HCT116 (cell line): Measurements from ENCODE around the gene BCAR1. TPM values are rescaled to one million over a fixed set of nuclear protein-coding genes. Genes with fewer than 3 reads are reported as not detected.

Experiments used
- ATAC-seq: fragments of 200-7000 bp; cut with Tn5 transposase; 2 replicates; pipeline ENCODE4 v1.9.1; 2020; ENCODE audit warnings: mild to moderate bottlenecking, moderate library complexity
- BruUV-seq: library from RNA; stranded (reverse); fragments of 400-500 nt; replicated peaks from 2 replicates; lab custom pipeline; 2021; lab: Mats Ljungman, UMichigan
- CTCF ChIA-PET: fragments of 300-600 bp; sonication (Branson Sonifier 250); formaldehyde crosslinking; loops from one replicate; lab custom pipeline; 2021; ENCODE audit warnings: antibody characterized with exemption; lab: Charles Lee
- POLR2A ChIA-PET: fragments of 300-600, 350-600 bp; sonication (Branson Sonifier 250); formaldehyde crosslinking; loops from one replicate; lab custom pipeline; 2021; ENCODE audit warnings: antibody characterized with exemption; lab: Charles Lee
- RAD21 ChIA-PET, 2 experiments: fragments of 300-600 bp; sonication (Branson Sonifier 250); formaldehyde crosslinking; loops; one replicate each; lab custom pipeline; 2023; ENCODE audit warnings: low total read pairs in 2 of 2; ENCODE audit not compliant: uncharacterized antibody in 2 of 2, unreplicated experiment in 2 of 2, low non-redundant PET in 1 of 2; lab: Charles Lee
- DNase-seq: peaks from one replicate; pipeline ENCODE4 v3.0.0-alpha.2; 2010; ENCODE audit warnings: low read depth, low spot score
- H2AFZ ChIP-seq: fragments of 200-600 bp; shearing (Covaris generic), sonication (generic); 2 replicates; pipeline ENCODE4 v1.6.1; 2017; ENCODE audit warnings: low read depth, mixed run types, mixed read lengths, antibody characterized with exemption, low read length; ENCODE audit not compliant: poor library complexity, severe bottlenecking
- H3K27ac ChIP-seq: 2 replicates; pipeline ENCODE4 v1.5.1; 2012; ENCODE audit warnings: low read depth, low read length
- H3K27me3 ChIP-seq: fragments of 200-600 bp; sonication (generic); 2 replicates; pipeline ENCODE4 v1.6.1; 2016; ENCODE audit warnings: mixed run types, low read length, mixed read lengths; ENCODE audit not compliant: insufficient read depth
- H3K36me3 ChIP-seq, 2 experiments: fragments of 200-500 bp in 1 of 2; fragments of 200-600 bp in 1 of 2; sonication (Bioruptor generic) in 1 of 2; sonication (generic) in 1 of 2; 2 replicates each; pipeline versions ENCODE4 v1.5.1 to v1.6.1; 2014 to 2016; ENCODE audit warnings: low read length in 2 of 2, inconsistent platforms in 1 of 2, mixed read lengths in 1 of 2, mixed run types in 1 of 2; ENCODE audit not compliant: insufficient read depth in 2 of 2, control insufficient read depth in 1 of 2
- H3K4me1 ChIP-seq, 2 experiments: fragments of 200-600 bp in 1 of 2; sonication (generic) in 1 of 2; 2 replicates each; pipeline versions ENCODE4 v1.5.1 to v1.6.1; 2012 to 2017; ENCODE audit warnings: low read length in 2 of 2, inconsistent platforms in 1 of 2, mild to moderate bottlenecking in 1 of 2, mixed read lengths in 1 of 2, mixed run types in 1 of 2, moderate library complexity in 1 of 2; ENCODE audit not compliant: insufficient read depth in 2 of 2, control insufficient read depth in 1 of 2
- H3K4me2 ChIP-seq: fragments of 200-600 bp; sonication (generic); 2 replicates; pipeline ENCODE4 v1.6.1; 2017; ENCODE audit warnings: mixed run types, low read length, mixed read lengths
- H3K4me3 ChIP-seq, 2 experiments: fragments of 200-600 bp in 1 of 2; sonication (generic) in 1 of 2; replicated peaks in 1 of 2; 2 replicates each; pipeline ENCODE4 v1.5.1; 2011 to 2016; ENCODE audit warnings: low read length in 2 of 2, control low read depth in 1 of 2, low read depth in 1 of 2, mild to moderate bottlenecking in 1 of 2, mixed read lengths in 1 of 2, mixed run types in 1 of 2
- H3K79me2 ChIP-seq: fragments of 200-600 bp; sonication (generic); 2 replicates; pipeline ENCODE4 v1.6.1; 2017; ENCODE audit warnings: mild to moderate bottlenecking, mixed run types, low read length, moderate library complexity, mixed read lengths; ENCODE audit not compliant: insufficient read depth
- H3K9ac ChIP-seq: fragments of 200-600 bp; sonication (generic); 2 replicates; pipeline ENCODE4 v1.6.1; 2016; ENCODE audit warnings: low read length, mixed read lengths
- H3K9me2 ChIP-seq: fragments of 200-600 bp; sonication (generic), shearing (Covaris generic); 2 replicates; pipeline ENCODE4 v1.6.1; 2017; ENCODE audit warnings: mixed run types, mild to moderate bottlenecking, moderate library complexity; ENCODE audit not compliant: insufficient read depth
- H3K9me3 ChIP-seq, 2 experiments: fragments of 200-500 bp in 1 of 2; fragments of 200-600 bp in 1 of 2; sonication (Bioruptor generic) in 1 of 2; sonication (generic) in 1 of 2; 2 replicates each; pipeline ENCODE4 v1.6.1; 2014 to 2017; ENCODE audit warnings: low read length in 2 of 2, mixed read lengths in 2 of 2, inconsistent platforms in 1 of 2, low read depth in 1 of 2, mild to moderate bottlenecking in 1 of 2, mixed run types in 1 of 2, moderate library complexity in 1 of 2; ENCODE audit not compliant: control insufficient read depth in 1 of 2, insufficient read depth in 1 of 2
- H4K20me1 ChIP-seq: fragments of 200-600 bp; sonication (generic), shearing (Covaris generic); 2 replicates; pipeline ENCODE4 v1.6.1; 2017; ENCODE audit warnings: mixed run types, mild to moderate bottlenecking, moderate library complexity; ENCODE audit not compliant: insufficient read depth
- ATF3 ChIP-seq: IDR thresholded peaks from 2 replicates; pipeline ENCODE4 v1.6.1; 2012
- CBX3 ChIP-seq: IDR thresholded peaks from 2 replicates; pipeline ENCODE4 v1.6.1; 2012; ENCODE audit warnings: low read depth
- CEBPB ChIP-seq: IDR thresholded peaks from 2 replicates; pipeline ENCODE4 v1.6.1; 2012; ENCODE audit warnings: low read depth
- EZH2 ChIP-seq: fragments of 200-600 bp; sonication (generic); IDR thresholded peaks from 2 replicates; pipeline ENCODE4 v1.6.1; 2017; ENCODE audit warnings: antibody characterized with exemption, mixed run types
- EZH2phosphoT487 ChIP-seq: fragments of 200-600 bp; IDR thresholded peaks from 2 replicates; pipeline ENCODE4 v1.6.1; 2018; ENCODE audit warnings: antibody characterized with exemption, borderline replicate concordance
- FOSL1 ChIP-seq: IDR thresholded peaks from 2 replicates; pipeline ENCODE4 v1.6.1; 2012; ENCODE audit warnings: low read depth
- JUND ChIP-seq: IDR thresholded peaks from 2 replicates; pipeline ENCODE4 v1.6.1; 2012
- MAX ChIP-seq: IDR thresholded peaks from 2 replicates; pipeline ENCODE4 v1.6.1; 2012
- POLR2A ChIP-seq: IDR thresholded peaks from 2 replicates; pipeline ENCODE4 v1.7.0; 2011; ENCODE audit warnings: borderline replicate concordance; ENCODE audit not compliant: insufficient read depth, insufficient read length; ENCODE audit errors: extremely low read depth
- POLR2AphosphoS5 ChIP-seq: IDR thresholded peaks from 2 replicates; pipeline ENCODE4 v1.6.1; 2011; ENCODE audit warnings: mild to moderate bottlenecking, low read depth, low read length, moderate library complexity
- RAD21 ChIP-seq: IDR thresholded peaks from 2 replicates; pipeline ENCODE4 v1.6.1; 2012; ENCODE audit warnings: low read depth, mild to moderate bottlenecking
- REST ChIP-seq: IDR thresholded peaks from 2 replicates; pipeline ENCODE4 v1.6.1; 2012; ENCODE audit warnings: low read depth
- SIN3A ChIP-seq: IDR thresholded peaks from 2 replicates; pipeline ENCODE4 v1.6.1; 2012; ENCODE audit warnings: low read depth
- SP1 ChIP-seq: IDR thresholded peaks from 2 replicates; pipeline ENCODE4 v1.6.1; 2012; ENCODE audit warnings: low read depth
- SRF ChIP-seq: IDR thresholded peaks from 2 replicates; pipeline ENCODE4 v1.6.1; 2012; ENCODE audit warnings: low read depth
- TCF7L2 ChIP-seq: IDR thresholded peaks from 2 replicates; pipeline ENCODE4 v1.7.0; 2011; ENCODE audit warnings: borderline replicate concordance, inconsistent platforms; ENCODE audit not compliant: insufficient read depth, insufficient read length; ENCODE audit errors: extremely low read depth
- YY1 ChIP-seq: IDR thresholded peaks from 2 replicates; pipeline ENCODE4 v1.6.1; 2011; ENCODE audit warnings: low read length, low read depth, moderate library complexity, mild to moderate bottlenecking; ENCODE audit not compliant: insufficient replicate concordance; ENCODE audit errors: extremely low read depth
- ZFX ChIP-seq: fragments of 450-650 bp; IDR thresholded peaks from 2 replicates; pipeline ENCODE4 v1.6.1; 2017
- ZNF274 ChIP-seq: fragments of 200-500 bp; sonication (Bioruptor generic); IDR thresholded peaks from 2 replicates; pipeline ENCODE4 v1.6.1; 2014; ENCODE audit warnings: mild to moderate bottlenecking, low read depth, low read length, inconsistent platforms
- intact Hi-C: fragments of 100-400 bp; cut with micrococcal nuclease; formaldehyde crosslinking; loops from 2 replicates; pipeline ENCODE4 v1.10.0; 2022
- total RNA-seq: library from RNA; stranded (reverse); gene quantifications from one replicate; pipeline ENCODE4 v1.2.1, GENCODE V29; 2021; ENCODE audit not compliant: unreplicated experiment

Gene BCAR1
- total RNA-seq, 1 experiment from 2014 or later, result 49.6 TPM

- POLR2A ChIA-PET, result no interaction called here
- DNase-seq (no peak), ATAC-seq (no peak)
- Histone ChIP-seq H3K4me3 (no peak overlapping the region), H2AFZ (no peak overlapping the region), H3K79me2 (peaks cover 41% of the 10 kb centered on the region; the same call in 1 of the 2 replicates), H3K9ac (no peak overlapping the region), H3K27me3 (no peaks in the 10 kb centered on the region), H3K9me2 (no peaks in the 10 kb centered on the region), H3K4me1 (peaks cover 20 to 35% of the 10 kb centered on the region in 2 experiments), H4K20me1 (no peaks in the 10 kb centered on the region), H3K4me2 (no peak overlapping the region), H3K36me3 (peaks cover 16 to 40% of the 10 kb centered on the region in 2 experiments), H3K27ac (no peak overlapping the region), H3K9me3 (no peaks in the 10 kb centered on the region)
- TF ChIP-seq SRF, result no peak
- no peak for TF ChIP-seq SP1
- TF ChIP-seq ZNF274, result no peak
- TF ChIP-seq TCF7L2, result no peak
- TF ChIP-seq FOSL1, result no peak
- TF ChIP-seq CEBPB, result no peak
- TF ChIP-seq POLR2A, result no peak
- no peak for TF ChIP-seq SIN3A
- TF ChIP-seq POLR2AphosphoS5, result no peak
- TF ChIP-seq ZFX, result no peak
- TF ChIP-seq EZH2, result no peak
- no peak for TF ChIP-seq REST
- no peak for TF ChIP-seq MAX
- no peak for TF ChIP-seq JUND
- TF ChIP-seq EZH2phosphoT487, result no peak
- TF ChIP-seq CBX3, result no peak
- TF ChIP-seq ATF3, result no peak
- TF ChIP-seq YY1, result no peak
- no peak for TF ChIP-seq RAD21
- CTCF ChIA-PET, result interaction anchor here (0.8 kb wide), 1 partner anchor 9 kb away, joined by 5 read pairs; no protein-coding TSS in a partner anchor
- intact Hi-C loops, result no loop called here
- RAD21 ChIA-PET, result no interaction called here
- BruUV-seq, result no TSS peak
Measured at GRCh38 chr16:75236232-75236631, 15.2 kb downstream of the BCAR1 start.
